GM21360 (cell line): ENCODE data around the gene NBL1.

ENCODE experiments used
- ATAC-seq: cut with Tn5 transposase; IDR thresholded peaks from one replicate; pipeline ENCODE4 v1.9.1; 2021; ENCODE audit warnings: mild to moderate bottlenecking, moderate library complexity; ENCODE audit not compliant: unreplicated experiment

Gene NBL1

GRCh38 chr1:19665496-19666465 lies 21.7 kb downstream of the NBL1 start:
- ATAC-seq = no peak

- ATAC-seq = no peak
Observed at GRCh38 chr1:19668888-19669287, 24.8 kb downstream of the NBL1 start.

- ATAC-seq = no peak
Observed at GRCh38 chr1:19670787-19671186, 26.7 kb downstream of the NBL1 start.

GRCh38 chr1:19672237-19672636 lies 28.1 kb downstream of the NBL1 start:
- ATAC-seq = no peak

- ATAC-seq = no peak
Observed at GRCh38 chr1:19675797-19676196, 31.7 kb downstream of the NBL1 start.

GRCh38 chr1:19676438-19676922 lies 32.4 kb downstream of the NBL1 start:
- ATAC-seq = no peak

GRCh38 chr1:19678493-19678892 lies 34.4 kb downstream of the NBL1 start:
- ATAC-seq = no peak

GRCh38 chr1:19678931-19679453 lies 34.9 kb downstream of the NBL1 start:
- no peak for ATAC-seq

GRCh38 chr1:19679691-19680090 lies 35.6 kb downstream of the NBL1 start:
- ATAC-seq = no peak

GRCh38 chr1:19680644-19681043 lies 36.5 kb downstream of the NBL1 start:
- ATAC-seq = no peak

- ATAC-seq = no peak
Observed at GRCh38 chr1:19682257-19682656, 38.1 kb downstream of the NBL1 start.

- ATAC-seq = no peak
Observed at GRCh38 chr1:19682901-19683300, 38.8 kb downstream of the NBL1 start.

- ATAC-seq = no peak
Observed at GRCh38 chr1:19683351-19683750, 39.2 kb downstream of the NBL1 start.

- no peak for ATAC-seq
Observed at GRCh38 chr1:19684677-19685076, 40.6 kb downstream of the NBL1 start.

- ATAC-seq = no peak
Observed at GRCh38 chr1:19685994-19686393, 41.9 kb downstream of the NBL1 start.

GRCh38 chr1:19687414-19687813 lies 43.3 kb downstream of the NBL1 start:
- no peak for ATAC-seq

GRCh38 chr1:19688041-19688842 lies 44.1 kb downstream of the NBL1 start:
- no peak for ATAC-seq

- no peak for ATAC-seq
Observed at GRCh38 chr1:19689085-19689757, 45.1 kb downstream of the NBL1 start.

- no peak for ATAC-seq
Observed at GRCh38 chr1:19689856-19690255, 45.7 kb downstream of the NBL1 start.

- no peak for ATAC-seq
Observed at GRCh38 chr1:19690342-19690741, 46.2 kb downstream of the NBL1 start.

GRCh38 chr1:19694298-19694697 lies 50.2 kb downstream of the NBL1 start:
- no peak for ATAC-seq
